GM19351 (cell line): Measurements from ENCODE around the gene SCAMP4.

Source experiments
- ATAC-seq: cut with Tn5 transposase; IDR thresholded peaks from one replicate; pipeline ENCODE4 v1.9.1; 2021; ENCODE audit warnings: mild to moderate bottlenecking, moderate library complexity; ENCODE audit not compliant: unreplicated experiment

The SCAMP4 gene

GRCh38 chr19:1905110-1905862, at the start of gene SCAMP4, which contains the start of gene ADAT3:
Gene SCAMP4 (plus strand): TSS chr19:1905399. CDS start chr19:1915020, 9,621 bp downstream.
Gene ADAT3 (plus strand): TSS chr19:1905399. CDS start chr19:1912048, 6,649 bp downstream.
- ATAC-seq = peak; percentile 85

GRCh38 chr19:1855828-1856255, 49.4 kb upstream of the SCAMP4 start:
- no peak for ATAC-seq

- ATAC-seq = no peak
Measured at GRCh38 chr19:1856345-1856697, 48.9 kb upstream of the SCAMP4 start.

- no peak for ATAC-seq
Measured at GRCh38 chr19:1856698-1857603, 48.2 kb upstream of the SCAMP4 start.

GRCh38 chr19:1857648-1858326, 47.4 kb upstream of the SCAMP4 start:
- no peak for ATAC-seq

GRCh38 chr19:1858412-1859081, 46.7 kb upstream of the SCAMP4 start:
- ATAC-seq = no peak

GRCh38 chr19:1859331-1859781, 45.8 kb upstream of the SCAMP4 start:
- ATAC-seq = no peak

- ATAC-seq = no peak
Measured at GRCh38 chr19:1860042-1860775, 45.0 kb upstream of the SCAMP4 start.

- ATAC-seq = no peak
Measured at GRCh38 chr19:1860821-1861598, 44.2 kb upstream of the SCAMP4 start.

- no peak for ATAC-seq
Measured at GRCh38 chr19:1861599-1862031, 43.6 kb upstream of the SCAMP4 start.

- ATAC-seq = no peak
Measured at GRCh38 chr19:1862068-1862423, 43.2 kb upstream of the SCAMP4 start.

GRCh38 chr19:1862424-1863327, 42.5 kb upstream of the SCAMP4 start:
- no peak for ATAC-seq

- ATAC-seq = no peak
Measured at GRCh38 chr19:1863328-1863637, 41.9 kb upstream of the SCAMP4 start, which contains the start of gene KLF16. Gene KLF16 (minus strand): TSS chr19:1863579. CDS start chr19:1863497, 82 bp downstream.

GRCh38 chr19:1863638-1864479, 41.3 kb upstream of the SCAMP4 start:
- peak; percentile 61 for ATAC-seq

GRCh38 chr19:1864480-1865171, 40.6 kb upstream of the SCAMP4 start:
- no peak for ATAC-seq

- no peak for ATAC-seq
Measured at GRCh38 chr19:1865172-1866010, 39.8 kb upstream of the SCAMP4 start.
